AG10803 (cell line): Measurements from ENCODE around the gene PALD1.

Experiments used
- DNase-seq: peaks from one replicate; pipeline ENCODE4 v3.0.0; 2010; ENCODE audit warnings: low read depth
- H3K4me3 ChIP-seq: 2 replicates; pipeline ENCODE4 v1.5.1; 2011; ENCODE audit warnings: mild to moderate bottlenecking, low read length, control low read depth
- TF ChIP-seq, protein P1 (sequence below): conservative IDR thresholded peaks from 2 replicates; pipeline ENCODE4 v1.5.1; 2011; ENCODE audit warnings: mild to moderate bottlenecking, low read length, control low read depth, inconsistent platforms

Gene PALD1

GRCh38 chr10:70587045-70587658 lies 108.6 kb downstream of the PALD1 start:
- TF ChIP-seq, protein P1, sequence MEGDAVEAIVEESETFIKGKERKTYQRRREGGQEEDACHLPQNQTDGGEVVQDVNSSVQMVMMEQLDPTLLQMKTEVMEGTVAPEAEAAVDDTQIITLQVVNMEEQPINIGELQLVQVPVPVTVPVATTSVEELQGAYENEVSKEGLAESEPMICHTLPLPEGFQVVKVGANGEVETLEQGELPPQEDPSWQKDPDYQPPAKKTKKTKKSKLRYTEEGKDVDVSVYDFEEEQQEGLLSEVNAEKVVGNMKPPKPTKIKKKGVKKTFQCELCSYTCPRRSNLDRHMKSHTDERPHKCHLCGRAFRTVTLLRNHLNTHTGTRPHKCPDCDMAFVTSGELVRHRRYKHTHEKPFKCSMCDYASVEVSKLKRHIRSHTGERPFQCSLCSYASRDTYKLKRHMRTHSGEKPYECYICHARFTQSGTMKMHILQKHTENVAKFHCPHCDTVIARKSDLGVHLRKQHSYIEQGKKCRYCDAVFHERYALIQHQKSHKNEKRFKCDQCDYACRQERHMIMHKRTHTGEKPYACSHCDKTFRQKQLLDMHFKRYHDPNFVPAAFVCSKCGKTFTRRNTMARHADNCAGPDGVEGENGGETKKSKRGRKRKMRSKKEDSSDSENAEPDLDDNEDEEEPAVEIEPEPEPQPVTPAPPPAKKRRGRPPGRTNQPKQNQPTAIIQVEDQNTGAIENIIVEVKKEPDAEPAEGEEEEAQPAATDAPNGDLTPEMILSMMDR, result no peak
- no peak for DNase-seq
- no peak overlapping the region for H3K4me3 ChIP-seq

- H3K4me3 ChIP-seq, result no peak overlapping the region
- TF ChIP-seq, protein P1, result no peak
- no peak for DNase-seq
Measured at GRCh38 chr10:70588255-70588654, 109.7 kb downstream of the PALD1 start.

DNA sequence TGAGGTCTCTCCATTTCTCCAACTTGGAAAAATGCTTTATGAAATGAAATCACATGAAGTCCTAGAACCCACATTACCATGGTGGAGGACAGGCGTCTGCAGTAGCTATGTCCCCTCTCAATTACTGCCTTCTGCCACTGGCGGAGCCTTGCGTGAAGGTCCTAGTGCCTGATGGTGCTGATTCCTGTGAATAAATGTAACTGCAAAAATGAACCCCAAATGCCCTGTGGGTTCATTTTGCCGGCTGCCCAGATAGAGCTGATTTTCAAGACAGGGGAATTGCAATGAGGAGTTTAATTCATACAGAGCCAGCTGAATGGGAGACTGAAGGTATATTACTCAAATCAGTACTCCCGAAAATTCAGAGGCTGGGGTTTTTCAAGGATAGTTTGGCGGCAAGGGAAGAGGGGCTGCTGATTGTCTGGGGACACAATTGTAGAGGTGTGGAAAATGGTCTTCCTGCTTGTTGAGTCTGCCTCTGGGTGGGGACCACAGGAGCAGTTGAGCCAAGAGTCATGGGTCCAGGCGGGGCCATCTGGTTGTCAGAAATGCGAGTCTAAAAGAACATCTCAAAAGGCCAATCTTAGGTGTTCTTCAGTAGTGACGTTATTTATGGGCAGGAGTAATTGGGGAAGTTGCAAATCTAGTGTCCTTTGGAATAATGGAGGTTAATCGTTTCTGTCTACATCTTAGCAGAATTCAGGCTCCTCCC lies 110.4 kb downstream of the PALD1 start:
- TF ChIP-seq, protein P1, result no peak
- DNase-seq, result no peak
- no peak overlapping the region for H3K4me3 ChIP-seq

DNA sequence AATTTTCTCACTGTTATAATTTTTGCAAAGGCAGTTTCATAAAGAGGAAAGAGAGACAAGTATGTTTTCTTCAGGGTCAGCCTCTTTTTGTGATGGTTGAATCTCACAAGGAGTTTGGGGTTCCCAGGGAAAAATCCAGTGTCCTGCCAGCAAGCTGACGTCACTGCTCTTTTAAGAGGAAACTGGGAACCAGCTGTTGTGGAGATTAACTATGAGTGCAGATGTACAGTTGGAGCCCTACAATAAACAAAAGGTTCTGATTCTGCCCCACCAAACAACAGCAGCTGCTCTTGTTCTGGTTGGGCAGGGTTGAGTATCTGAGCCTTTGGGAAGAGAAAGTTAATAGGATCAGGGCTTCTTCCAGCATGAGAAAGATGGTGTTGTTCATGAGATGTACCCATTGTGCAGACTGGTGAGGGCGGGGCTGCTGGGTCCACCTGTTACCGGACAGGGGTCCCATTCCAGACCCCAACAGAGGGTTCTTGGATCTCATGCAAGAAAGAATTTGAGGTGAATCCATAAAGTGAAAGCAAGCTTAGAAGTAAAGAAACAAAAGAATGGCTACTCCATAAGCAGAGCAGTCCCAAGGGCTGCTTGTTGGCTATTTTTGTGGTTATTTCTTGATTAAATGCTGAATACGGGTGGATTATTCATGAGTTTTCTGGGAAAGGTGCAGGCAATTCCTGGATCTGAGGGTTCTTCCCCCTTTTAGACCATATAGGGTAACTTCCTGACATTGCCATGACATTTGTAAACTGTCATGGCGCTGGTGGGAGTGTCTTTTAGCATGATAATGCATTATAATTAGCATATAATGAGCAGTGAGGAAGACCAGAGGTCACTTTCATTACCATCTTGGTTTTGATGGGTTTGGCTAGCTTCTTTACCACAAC lies 111.4 kb downstream of the PALD1 start:
- no peak overlapping the region for H3K4me3 ChIP-seq
- peak; percentile 23 for DNase-seq
- TF ChIP-seq, protein P1, result no peak

GRCh38 chr10:70590655-70591416 lies 112.3 kb downstream of the PALD1 start:
- DNase-seq, result no peak
- no peak overlapping the region for H3K4me3 ChIP-seq
- TF ChIP-seq, protein P1, result no peak

DNA sequence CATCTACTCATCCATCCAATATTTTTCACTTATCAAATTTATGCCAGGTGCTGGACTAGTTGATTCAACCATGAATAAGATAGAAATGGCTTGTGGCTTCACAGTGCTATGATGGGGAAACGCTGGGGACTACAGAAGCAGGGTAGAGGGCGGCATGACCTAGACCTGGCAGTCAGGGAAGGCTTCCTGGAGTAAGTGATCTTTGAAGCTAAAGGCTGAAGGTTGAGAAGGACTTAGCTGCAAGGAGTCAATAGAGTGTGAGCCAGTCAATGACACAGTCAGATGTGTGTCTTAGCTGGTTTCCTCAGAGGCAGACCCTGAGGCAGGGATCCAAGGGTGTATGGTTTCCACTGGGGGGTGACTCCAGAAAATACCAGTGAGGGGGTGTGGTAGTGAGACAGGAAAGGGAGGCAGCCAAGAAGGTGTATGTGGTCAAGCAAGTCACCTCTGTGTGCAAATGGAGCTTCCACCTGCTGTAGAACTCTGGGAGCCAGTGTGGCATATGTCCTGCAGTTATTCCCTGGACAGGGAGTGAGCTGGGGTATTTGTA lies 113.7 kb downstream of the PALD1 start:
- H3K4me3 ChIP-seq, result no peak overlapping the region
- TF ChIP-seq, protein P1, result no peak
- no peak for DNase-seq
